HG03565 (cell line): ENCODE data around the gene MEGF11.

Experiments
- ATAC-seq: cut with Tn5 transposase; IDR thresholded peaks from one replicate; pipeline ENCODE4 v1.9.1; 2021; ENCODE audit warnings: mild to moderate bottlenecking, moderate library complexity; ENCODE audit not compliant: unreplicated experiment

The MEGF11 gene

GRCh38 chr15:66070220-66070934 lies 183.2 kb downstream of the MEGF11 start:
- no peak for ATAC-seq

GRCh38 chr15:66069751-66070150 lies 183.8 kb downstream of the MEGF11 start:
- ATAC-seq: no peak

GRCh38 chr15:66068801-66069200 lies 184.7 kb downstream of the MEGF11 start:
- no peak for ATAC-seq

GRCh38 chr15:66067687-66068086 lies 185.9 kb downstream of the MEGF11 start:
- no peak for ATAC-seq

GRCh38 chr15:66066481-66066880 lies 187.1 kb downstream of the MEGF11 start:
- no peak for ATAC-seq

- no peak for ATAC-seq
Observed at GRCh38 chr15:66066005-66066404, 187.5 kb downstream of the MEGF11 start.

- no peak for ATAC-seq
Observed at GRCh38 chr15:66065325-66065724, 188.2 kb downstream of the MEGF11 start.

GRCh38 chr15:66063147-66063546 lies 190.4 kb downstream of the MEGF11 start:
- no peak for ATAC-seq

- ATAC-seq: no peak
Observed at GRCh38 chr15:66057089-66057488, 196.5 kb downstream of the MEGF11 start.

GRCh38 chr15:66053991-66054390 lies 199.6 kb downstream of the MEGF11 start:
- no peak for ATAC-seq

- ATAC-seq: no peak
Observed at GRCh38 chr15:66051833-66052232, 201.7 kb downstream of the MEGF11 start.

GRCh38 chr15:66050264-66050663 lies 203.3 kb downstream of the MEGF11 start:
- no peak for ATAC-seq

GRCh38 chr15:66049353-66049752 lies 204.2 kb downstream of the MEGF11 start:
- no peak for ATAC-seq

- no peak for ATAC-seq
Observed at GRCh38 chr15:66047321-66048024, 206.1 kb downstream of the MEGF11 start.

GRCh38 chr15:66046751-66047150 lies 206.8 kb downstream of the MEGF11 start:
- no peak for ATAC-seq

GRCh38 chr15:66046326-66046725 lies 207.2 kb downstream of the MEGF11 start:
- ATAC-seq: no peak

- no peak for ATAC-seq
Observed at GRCh38 chr15:66045542-66045941, 208.0 kb downstream of the MEGF11 start.

- ATAC-seq: no peak
Observed at GRCh38 chr15:66044837-66045236, 208.7 kb downstream of the MEGF11 start.

- no peak for ATAC-seq
Observed at GRCh38 chr15:66043264-66043663, 210.3 kb downstream of the MEGF11 start.

GRCh38 chr15:66042624-66043023 lies 210.9 kb downstream of the MEGF11 start:
- ATAC-seq: no peak

- no peak for ATAC-seq
Observed at GRCh38 chr15:66041276-66041675, 212.3 kb downstream of the MEGF11 start.

- no peak for ATAC-seq
Observed at GRCh38 chr15:66040211-66040892, 213.2 kb downstream of the MEGF11 start.
